ENCODE results near the gene TP63.

The TP63 gene

DNA sequence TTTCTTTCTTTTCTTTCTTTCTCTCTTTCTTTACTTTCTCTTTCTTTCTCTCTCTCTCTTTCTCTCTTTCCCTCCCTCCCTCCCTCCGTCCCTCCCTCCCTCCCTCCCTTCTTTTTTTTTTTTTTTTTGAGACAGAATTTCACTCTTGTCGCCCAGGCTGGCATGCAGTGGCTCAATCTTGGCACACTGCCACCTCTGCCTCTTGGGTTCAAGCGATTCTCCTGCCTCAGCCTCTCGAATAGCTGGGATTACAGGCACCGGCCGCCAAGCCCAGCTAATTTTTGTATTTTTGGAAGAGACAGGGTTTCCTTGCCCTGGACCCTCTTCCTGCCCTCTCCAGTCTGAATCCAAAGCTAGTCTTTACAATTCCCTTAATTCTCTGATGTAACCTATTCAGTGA, 102.9 kb downstream of the TP63 start:
- DNase-seq (ENCODE audit: low read depth): no peak
- H3K4me3 ChIP-seq (ENCODE audit: low read length): no peak overlapping the region
- TF ChIP-seq, protein P1, sequence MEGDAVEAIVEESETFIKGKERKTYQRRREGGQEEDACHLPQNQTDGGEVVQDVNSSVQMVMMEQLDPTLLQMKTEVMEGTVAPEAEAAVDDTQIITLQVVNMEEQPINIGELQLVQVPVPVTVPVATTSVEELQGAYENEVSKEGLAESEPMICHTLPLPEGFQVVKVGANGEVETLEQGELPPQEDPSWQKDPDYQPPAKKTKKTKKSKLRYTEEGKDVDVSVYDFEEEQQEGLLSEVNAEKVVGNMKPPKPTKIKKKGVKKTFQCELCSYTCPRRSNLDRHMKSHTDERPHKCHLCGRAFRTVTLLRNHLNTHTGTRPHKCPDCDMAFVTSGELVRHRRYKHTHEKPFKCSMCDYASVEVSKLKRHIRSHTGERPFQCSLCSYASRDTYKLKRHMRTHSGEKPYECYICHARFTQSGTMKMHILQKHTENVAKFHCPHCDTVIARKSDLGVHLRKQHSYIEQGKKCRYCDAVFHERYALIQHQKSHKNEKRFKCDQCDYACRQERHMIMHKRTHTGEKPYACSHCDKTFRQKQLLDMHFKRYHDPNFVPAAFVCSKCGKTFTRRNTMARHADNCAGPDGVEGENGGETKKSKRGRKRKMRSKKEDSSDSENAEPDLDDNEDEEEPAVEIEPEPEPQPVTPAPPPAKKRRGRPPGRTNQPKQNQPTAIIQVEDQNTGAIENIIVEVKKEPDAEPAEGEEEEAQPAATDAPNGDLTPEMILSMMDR (conservative IDR thresholded peaks at IDR 0.05; ENCODE audit: low read depth, low read length): no peak

DNA sequence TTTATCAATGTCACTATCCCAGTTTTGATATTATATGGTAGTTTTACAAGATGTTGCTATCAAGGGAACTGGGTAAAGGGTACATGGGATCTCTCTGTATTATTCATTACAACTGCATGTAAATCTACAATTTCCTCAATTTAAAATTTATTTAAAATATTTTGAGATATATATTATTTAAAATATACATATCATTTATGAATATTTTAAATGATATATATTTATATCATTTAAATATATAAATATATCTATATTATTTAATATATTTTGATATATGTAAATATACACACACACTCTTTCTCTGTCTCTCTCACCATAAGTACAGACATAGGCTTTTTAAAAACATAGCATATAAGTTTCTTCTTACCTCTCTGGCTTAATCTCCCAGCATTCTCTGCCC, 104.7 kb downstream of the TP63 start:
- H3K4me3 ChIP-seq (ENCODE audit: low read length): no peak overlapping the region
- TF ChIP-seq, protein P1 (conservative IDR thresholded peaks at IDR 0.05; ENCODE audit: low read depth, low read length): no peak
- DNase-seq (ENCODE audit: low read depth): no peak

DNA sequence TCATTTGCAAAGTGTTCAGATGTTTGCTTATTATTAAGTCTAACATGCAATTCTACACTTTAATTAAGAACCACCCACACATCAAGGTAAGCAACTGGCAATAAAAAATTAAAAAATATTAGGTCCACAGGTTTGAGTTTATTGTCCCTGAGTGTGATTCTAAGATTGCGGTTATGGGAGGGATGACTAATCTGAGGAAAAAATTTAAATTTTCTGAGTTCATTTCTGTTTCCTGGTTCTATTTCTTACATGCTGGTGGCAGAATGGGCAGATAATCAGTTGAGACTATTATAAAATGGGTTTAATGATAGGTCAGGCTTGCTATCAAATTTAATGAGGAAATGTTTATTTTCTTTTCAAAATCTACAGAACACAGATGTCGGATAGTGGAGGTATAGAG, 105.9 kb downstream of the TP63 start:
- TF ChIP-seq, protein P1 (conservative IDR thresholded peaks at IDR 0.05; ENCODE audit: low read depth, low read length): no peak
- DNase-seq (ENCODE audit: low read depth): no peak

DNA sequence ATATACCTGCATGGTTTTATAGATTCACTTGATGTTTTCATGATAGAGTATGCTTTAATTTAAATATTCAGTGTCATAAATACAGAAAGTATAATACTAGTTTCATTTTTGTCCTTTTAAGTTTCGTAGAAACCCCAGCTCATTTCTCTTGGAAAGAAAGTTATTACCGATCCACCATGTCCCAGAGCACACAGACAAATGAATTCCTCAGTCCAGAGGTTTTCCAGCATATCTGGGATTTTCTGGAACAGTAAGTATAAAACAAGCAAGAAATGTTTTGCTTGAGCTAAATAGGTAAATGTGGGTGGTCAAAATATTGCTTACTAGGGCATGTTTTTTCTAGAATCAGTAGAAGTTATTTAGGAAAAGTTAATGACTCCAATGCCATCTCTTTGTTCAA, 106.4 kb downstream of the TP63 start:
- TF ChIP-seq, protein P1 (conservative IDR thresholded peaks at IDR 0.05; ENCODE audit: low read depth, low read length): no peak
- DNase-seq (ENCODE audit: low read depth): no peak
- H3K4me3 ChIP-seq (ENCODE audit: low read length): no peak overlapping the region

More for the DNA sequence above, 105.9 kb downstream of the TP63 start:
- no peak overlapping the region for H3K4me3 ChIP-seq (ENCODE audit: low read length)

DNA sequence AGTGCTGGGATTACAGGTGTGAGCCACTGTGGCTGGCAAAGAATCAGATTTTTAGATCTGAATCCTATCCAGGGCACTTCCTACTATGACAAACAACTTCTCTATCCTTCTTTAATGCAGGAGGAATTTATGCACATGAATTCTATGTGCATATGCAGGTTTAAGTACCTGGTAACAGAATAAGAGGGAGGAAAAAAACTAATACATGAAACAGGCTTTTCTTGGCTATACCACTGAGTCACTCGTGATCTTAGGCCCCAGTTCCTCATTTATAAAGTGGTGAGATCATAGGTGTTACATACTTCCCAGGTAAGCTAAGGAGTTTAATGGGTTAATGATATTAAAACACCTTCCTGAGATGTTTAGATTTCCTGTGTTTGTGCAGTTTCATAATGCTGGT, 108.2 kb downstream of the TP63 start:
- H3K4me3 ChIP-seq (ENCODE audit: low read length): no peak overlapping the region
- no peak for DNase-seq (ENCODE audit: low read depth)
- TF ChIP-seq, protein P1 (conservative IDR thresholded peaks at IDR 0.05; ENCODE audit: low read depth, low read length): no peak

DNA sequence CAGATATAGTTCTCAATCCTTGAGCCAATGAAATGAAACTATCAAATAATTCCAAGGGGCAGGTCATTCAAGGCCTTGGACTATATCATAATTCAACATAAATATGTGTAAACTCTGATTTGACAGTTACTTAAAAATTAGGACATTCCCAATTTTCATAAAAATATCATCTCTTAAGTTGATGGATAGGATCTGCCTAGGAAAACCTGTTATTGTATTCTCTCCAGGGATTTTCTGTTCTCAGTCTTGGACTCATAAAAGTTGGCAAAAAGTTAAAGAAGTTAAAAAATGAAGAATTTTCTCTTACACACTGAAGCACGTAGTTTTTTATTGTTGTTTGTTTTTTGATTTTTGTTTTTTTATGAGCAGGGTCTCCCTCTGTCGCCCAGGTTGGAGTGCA, 109.0 kb downstream of the TP63 start:
- TF ChIP-seq, protein P1 (conservative IDR thresholded peaks at IDR 0.05; ENCODE audit: low read depth, low read length): no peak
- no peak for DNase-seq (ENCODE audit: low read depth)
- H3K4me3 ChIP-seq (ENCODE audit: low read length): no peak overlapping the region

DNA sequence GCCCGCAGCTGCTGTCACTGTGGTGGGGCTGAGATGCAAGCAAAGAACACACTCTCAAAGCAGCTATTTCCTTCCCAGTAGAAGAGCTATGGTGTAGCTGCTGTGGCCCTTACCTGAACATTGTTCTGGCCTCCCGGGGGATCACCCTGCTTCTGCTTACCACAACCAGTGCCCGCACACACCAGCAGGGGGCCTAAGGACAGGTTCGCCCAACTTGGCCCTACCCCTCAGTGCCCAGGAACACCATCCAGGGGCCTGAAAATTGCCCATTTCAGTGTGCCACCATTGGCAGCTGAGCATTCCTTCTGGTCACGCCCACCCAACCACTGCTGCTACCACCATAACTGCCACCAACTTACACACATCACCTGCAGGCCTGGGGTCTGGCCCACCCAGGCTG, 113.0 kb downstream of the TP63 start:
- H3K4me3 ChIP-seq (ENCODE audit: low read length): no peak overlapping the region
- TF ChIP-seq, protein P1 (conservative IDR thresholded peaks at IDR 0.05; ENCODE audit: low read depth, low read length): peak; percentile 2
- DNase-seq (ENCODE audit: low read depth): no peak

Measured in retinal pigment epithelial cell (primary cell).